Measurements from ENCODE around the gene MARCHF7.
"Not testable (repeated sequence)": the region's sequence is repeated elsewhere in the genome, so short reads cannot be mapped to it uniquely, and the experiment has no call there.

MARCHF7 gene, protein sequence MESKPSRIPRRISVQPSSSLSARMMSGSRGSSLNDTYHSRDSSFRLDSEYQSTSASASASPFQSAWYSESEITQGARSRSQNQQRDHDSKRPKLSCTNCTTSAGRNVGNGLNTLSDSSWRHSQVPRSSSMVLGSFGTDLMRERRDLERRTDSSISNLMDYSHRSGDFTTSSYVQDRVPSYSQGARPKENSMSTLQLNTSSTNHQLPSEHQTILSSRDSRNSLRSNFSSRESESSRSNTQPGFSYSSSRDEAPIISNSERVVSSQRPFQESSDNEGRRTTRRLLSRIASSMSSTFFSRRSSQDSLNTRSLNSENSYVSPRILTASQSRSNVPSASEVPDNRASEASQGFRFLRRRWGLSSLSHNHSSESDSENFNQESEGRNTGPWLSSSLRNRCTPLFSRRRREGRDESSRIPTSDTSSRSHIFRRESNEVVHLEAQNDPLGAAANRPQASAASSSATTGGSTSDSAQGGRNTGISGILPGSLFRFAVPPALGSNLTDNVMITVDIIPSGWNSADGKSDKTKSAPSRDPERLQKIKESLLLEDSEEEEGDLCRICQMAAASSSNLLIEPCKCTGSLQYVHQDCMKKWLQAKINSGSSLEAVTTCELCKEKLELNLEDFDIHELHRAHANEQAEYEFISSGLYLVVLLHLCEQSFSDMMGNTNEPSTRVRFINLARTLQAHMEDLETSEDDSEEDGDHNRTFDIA

GRCh38 chr2:159712143-159712928, at the start of gene MARCHF7:
MARCHF7 (plus strand) TSS chr2:159712506; CDS start chr2:159729023, 16,517 bp downstream.
- Mint-ChIP-seq H3K27ac (peak within 1 kb of the TSS; percentile 100), H3K27me3 (ENCODE audit: low read depth, poor library complexity) (peaks cover 4% of the 10 kb centered on the region), H3K4me3 (peak within 1 kb of the TSS; percentile 100), H3K9me3 (peaks cover 4% of the 10 kb centered on the region), H3K36me3 (ENCODE audit: low read depth) (peaks cover 41% of the 10 kb centered on the region), H3K4me1 (peaks cover 23% of the 10 kb centered on the region)
- TF ChIP-seq, protein P1, sequence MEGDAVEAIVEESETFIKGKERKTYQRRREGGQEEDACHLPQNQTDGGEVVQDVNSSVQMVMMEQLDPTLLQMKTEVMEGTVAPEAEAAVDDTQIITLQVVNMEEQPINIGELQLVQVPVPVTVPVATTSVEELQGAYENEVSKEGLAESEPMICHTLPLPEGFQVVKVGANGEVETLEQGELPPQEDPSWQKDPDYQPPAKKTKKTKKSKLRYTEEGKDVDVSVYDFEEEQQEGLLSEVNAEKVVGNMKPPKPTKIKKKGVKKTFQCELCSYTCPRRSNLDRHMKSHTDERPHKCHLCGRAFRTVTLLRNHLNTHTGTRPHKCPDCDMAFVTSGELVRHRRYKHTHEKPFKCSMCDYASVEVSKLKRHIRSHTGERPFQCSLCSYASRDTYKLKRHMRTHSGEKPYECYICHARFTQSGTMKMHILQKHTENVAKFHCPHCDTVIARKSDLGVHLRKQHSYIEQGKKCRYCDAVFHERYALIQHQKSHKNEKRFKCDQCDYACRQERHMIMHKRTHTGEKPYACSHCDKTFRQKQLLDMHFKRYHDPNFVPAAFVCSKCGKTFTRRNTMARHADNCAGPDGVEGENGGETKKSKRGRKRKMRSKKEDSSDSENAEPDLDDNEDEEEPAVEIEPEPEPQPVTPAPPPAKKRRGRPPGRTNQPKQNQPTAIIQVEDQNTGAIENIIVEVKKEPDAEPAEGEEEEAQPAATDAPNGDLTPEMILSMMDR (IDR thresholded peaks at IDR 0.05): peak; percentile 47
- DNase-seq: peak; percentile 97

DNA sequence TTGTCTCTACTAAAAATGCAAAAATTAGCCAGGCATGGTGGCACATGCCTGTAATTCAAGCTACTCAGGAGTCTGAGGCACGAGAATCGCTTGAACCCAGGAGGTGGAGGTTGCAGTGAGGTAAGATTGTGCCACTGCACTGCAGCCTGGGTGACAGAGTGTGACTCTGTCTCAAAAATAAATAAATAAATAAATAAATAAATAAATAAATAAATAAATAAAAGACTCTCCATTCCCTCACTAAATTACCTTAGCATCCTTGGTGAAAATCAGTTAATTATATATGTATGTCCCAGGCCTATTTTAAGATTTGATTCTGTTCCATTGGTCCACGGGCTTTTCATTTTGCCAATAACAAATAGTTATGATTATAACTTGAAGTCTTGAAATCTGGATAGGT, 44.9 kb upstream of the MARCHF7 start:
- not testable (repeated sequence) for H3K9me3 Mint-ChIP-seq, H3K4me1 Mint-ChIP-seq

DNA sequence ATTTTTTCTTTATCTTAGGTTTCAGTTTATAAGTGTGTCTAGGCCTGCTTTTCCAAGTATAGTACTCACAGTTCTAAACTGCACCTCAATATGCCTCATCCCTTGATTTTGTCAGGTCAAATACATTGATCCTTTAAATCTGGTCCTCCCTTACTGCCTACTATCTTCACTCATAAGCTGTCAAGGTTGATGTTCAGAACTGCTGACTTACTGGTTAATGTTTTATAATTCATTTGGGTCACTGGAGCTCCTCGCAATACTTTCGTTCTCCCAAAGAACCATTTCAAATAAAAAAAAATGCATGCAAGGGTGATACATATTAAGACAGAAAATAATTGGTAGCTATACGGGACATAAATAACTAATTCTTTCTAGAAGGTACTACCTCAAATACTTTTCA, 41.3 kb upstream of the MARCHF7 start:
- Mint-ChIP-seq H3K4me3 (no peak overlapping the region), H3K9me3 (no peaks in the 10 kb centered on the region), H3K27ac (no peak overlapping the region)

More for the DNA sequence above, 44.9 kb upstream of the MARCHF7 start:
- not testable (repeated sequence) for DNase-seq; H3K36me3 Mint-ChIP-seq (ENCODE audit: low read depth); H3K27me3 Mint-ChIP-seq (ENCODE audit: low read depth, poor library complexity); H3K4me3 Mint-ChIP-seq; H3K27ac Mint-ChIP-seq

GRCh38 chr2:159677654-159678053, 34.7 kb upstream of the MARCHF7 start:
- no peak overlapping the region for H3K27ac Mint-ChIP-seq
- peaks cover 7% of the 10 kb centered on the region for H3K27me3 Mint-ChIP-seq (ENCODE audit: low read depth, poor library complexity)
- H3K4me1 Mint-ChIP-seq: no peaks in the 10 kb centered on the region
- no peaks in the 10 kb centered on the region for H3K36me3 Mint-ChIP-seq (ENCODE audit: low read depth)
- no peak overlapping the region for H3K4me3 Mint-ChIP-seq
- H3K9me3 Mint-ChIP-seq: no peaks in the 10 kb centered on the region
- no peak for DNase-seq
- TF ChIP-seq, protein P1 (IDR thresholded peaks at IDR 0.05): no peak

More for the DNA sequence above, 41.3 kb upstream of the MARCHF7 start:
- no peak for DNase-seq
- no peaks in the 10 kb centered on the region for H3K4me1 Mint-ChIP-seq
- no peaks in the 10 kb centered on the region for H3K36me3 Mint-ChIP-seq (ENCODE audit: low read depth)
- peaks cover 12% of the 10 kb centered on the region for H3K27me3 Mint-ChIP-seq (ENCODE audit: low read depth, poor library complexity)
- TF ChIP-seq, protein P1 (IDR thresholded peaks at IDR 0.05): no peak

DNA sequence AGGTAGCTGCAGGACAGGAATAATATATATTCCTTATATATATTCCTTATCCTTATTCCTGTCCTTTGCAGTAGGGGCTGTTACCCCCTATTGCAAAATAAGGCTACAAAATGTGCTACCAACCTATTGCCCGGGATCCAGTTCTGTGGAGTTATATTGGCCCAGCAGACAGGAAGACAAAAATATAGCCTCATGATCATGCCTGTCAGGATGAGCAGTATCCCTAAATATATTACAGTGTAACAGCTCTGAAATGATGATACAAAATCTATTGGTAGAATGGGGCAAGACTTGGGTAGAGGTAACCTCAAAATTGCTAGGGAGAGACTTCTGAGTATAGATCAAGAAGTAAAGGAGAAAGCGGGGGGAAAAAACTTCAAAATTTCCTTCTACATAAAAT, 31.6 kb upstream of the MARCHF7 start:
- Mint-ChIP-seq H3K36me3 (ENCODE audit: low read depth) (no peaks in the 10 kb centered on the region), H3K4me1 (no peaks in the 10 kb centered on the region), H3K9me3 (no peaks in the 10 kb centered on the region), H3K27ac (no peak overlapping the region), H3K4me3 (no peak overlapping the region), H3K27me3 (ENCODE audit: low read depth, poor library complexity) (no peaks in the 10 kb centered on the region)
- TF ChIP-seq, protein P1 (IDR thresholded peaks at IDR 0.05): no peak
- DNase-seq: no peak

DNA sequence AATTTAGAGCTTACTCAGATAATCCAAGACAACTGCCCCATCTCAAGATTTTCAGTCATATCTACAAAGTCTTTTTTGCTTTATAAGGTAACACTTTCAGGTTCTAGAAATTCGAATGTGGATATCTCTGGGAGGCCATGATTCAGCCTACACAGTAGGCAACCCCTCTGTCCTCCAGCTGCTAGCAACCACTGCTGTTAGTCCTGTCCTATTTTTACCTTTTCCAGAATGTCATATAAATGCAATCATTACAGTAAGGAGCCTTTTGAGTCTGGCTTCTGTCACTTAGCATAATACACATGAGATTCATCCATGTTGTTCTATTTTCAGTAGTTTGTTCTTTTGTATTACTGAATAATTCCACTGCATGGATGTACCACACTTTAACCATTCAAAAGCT, 28.5 kb upstream of the MARCHF7 start:
- Mint-ChIP-seq H3K9me3 (no peaks in the 10 kb centered on the region), H3K4me3 (no peak overlapping the region), H3K4me1 (no peaks in the 10 kb centered on the region), H3K27ac (no peak overlapping the region), H3K27me3 (ENCODE audit: low read depth, poor library complexity) (peaks cover 3% of the 10 kb centered on the region), H3K36me3 (ENCODE audit: low read depth) (no peaks in the 10 kb centered on the region)
- DNase-seq: no peak
- TF ChIP-seq, protein P1 (IDR thresholded peaks at IDR 0.05): no peak
